IPS DF 6.9 (cell line): ENCODE results near the gene EGFL7.
A peak's percentile ranks its signal among the peaks of the same experiment; 100 is the strongest.

Source experiments
- DNase-seq: peaks from one replicate; pipeline ENCODE4 v3.0.0-alpha.2; 2013; ENCODE audit warnings: low read depth, low spot score
- H3K27ac ChIP-seq: one replicate; pipeline ENCODE4 v1.5.1; 2013; ENCODE audit warnings: low read length, control low read depth
- H3K27me3 ChIP-seq: 2 replicates; pipeline ENCODE4 v1.6.1; 2013; ENCODE audit warnings: mild to moderate bottlenecking, low read length; ENCODE audit not compliant: control insufficient read depth, insufficient read depth
- H3K36me3 ChIP-seq: 2 replicates; pipeline ENCODE4 v1.6.1; 2013; ENCODE audit warnings: low read length; ENCODE audit not compliant: control insufficient read depth, insufficient read depth
- H3K4me1 ChIP-seq: 2 replicates; pipeline ENCODE4 v1.6.1; 2013; ENCODE audit warnings: low read length; ENCODE audit not compliant: control insufficient read depth, insufficient read depth
- H3K4me3 ChIP-seq: 2 replicates; pipeline ENCODE4 v1.5.1; 2013; ENCODE audit warnings: mild to moderate bottlenecking, low read length
- H3K9me3 ChIP-seq: 2 replicates; pipeline ENCODE4 v1.6.1; 2013; ENCODE audit warnings: low read length, inconsistent platforms; ENCODE audit not compliant: control insufficient read depth, insufficient read depth
- WGBS: extraction: QIAGEN DNeasy Blood & Tissue Kit; methylation state at CpG from one replicate; pipeline ENCODE4 v1.1.7; 2013; ENCODE audit warnings: mixed read lengths, missing lambda C conversion rate; ENCODE audit not compliant: insufficient read length, insufficient coverage; 5-methylcytosine and 5-hydroxymethylcytosine counted together

The EGFL7 gene

GRCh38 chr9:136688274-136689107, 25.8 kb downstream of the EGFL7 start:
- Histone ChIP-seq H3K36me3 (no peaks in the 10 kb centered on the region; the same call in 1 of the 2 replicates), H3K4me1 (peaks cover 12% of the 10 kb centered on the region), H3K27ac (no peak overlapping the region), H3K4me3 (no peak overlapping the region; the same call in 1 of the 2 replicates), H3K27me3 (no peaks in the 10 kb centered on the region), H3K9me3 (no peaks in the 10 kb centered on the region)
- no CpG with 5 or more reads among the region's 21 CpGs for WGBS
- DNase-seq = no peak

- WGBS = no CpG with 5 or more reads among the region's 7 CpGs
- Histone ChIP-seq H3K4me3 (no peak overlapping the region), H3K36me3 (no peaks in the 10 kb centered on the region; the same call in 1 of the 2 replicates), H3K4me1 (peaks cover 12% of the 10 kb centered on the region), H3K27me3 (no peaks in the 10 kb centered on the region), H3K27ac (no peak overlapping the region), H3K9me3 (no peaks in the 10 kb centered on the region)
- no peak for DNase-seq
Measured at GRCh38 chr9:136689108-136689460, 26.4 kb downstream of the EGFL7 start.

- Histone ChIP-seq H3K27me3 (no peaks in the 10 kb centered on the region), H3K4me3 (no peak overlapping the region), H3K27ac (no peak overlapping the region), H3K36me3 (no peaks in the 10 kb centered on the region; the same call in 1 of the 2 replicates), H3K4me1 (peaks cover 16% of the 10 kb centered on the region), H3K9me3 (no peaks in the 10 kb centered on the region)
- no CpG with 5 or more reads among the region's 25 CpGs for WGBS
- no peak for DNase-seq
Measured at GRCh38 chr9:136690104-136690805, 27.5 kb downstream of the EGFL7 start.

GRCh38 chr9:136690806-136691261, 28.1 kb downstream of the EGFL7 start:
- Histone ChIP-seq H3K9me3 (no peaks in the 10 kb centered on the region), H3K4me3 (no peak overlapping the region), H3K4me1 (peaks cover 14% of the 10 kb centered on the region), H3K27ac (no peak overlapping the region), H3K27me3 (no peaks in the 10 kb centered on the region), H3K36me3 (no peaks in the 10 kb centered on the region; the same call in 1 of the 2 replicates)
- no CpG with 5 or more reads among the region's 15 CpGs for WGBS
- DNase-seq = no peak

GRCh38 chr9:136691316-136692184, 28.8 kb downstream of the EGFL7 start:
- no peak for DNase-seq
- Histone ChIP-seq H3K27me3 (no peaks in the 10 kb centered on the region), H3K9me3 (no peaks in the 10 kb centered on the region), H3K27ac (no peak overlapping the region), H3K4me1 (peaks cover 11% of the 10 kb centered on the region), H3K4me3 (no peak overlapping the region), H3K36me3 (no peaks in the 10 kb centered on the region)
- no CpG with 5 or more reads among the region's 29 CpGs for WGBS

GRCh38 chr9:136692185-136693134, 29.7 kb downstream of the EGFL7 start:
- no CpG with 5 or more reads among the region's 46 CpGs for WGBS
- peaks cover 14% of the 10 kb centered on the region for H3K4me1 ChIP-seq
- DNase-seq = no peak

GRCh38 chr9:136693135-136693489, 30.4 kb downstream of the EGFL7 start:
- Histone ChIP-seq H3K27ac (no peak overlapping the region), H3K4me3 (no peak overlapping the region), H3K27me3 (no peaks in the 10 kb centered on the region), H3K4me1 (peaks cover 13% of the 10 kb centered on the region), H3K36me3 (no peaks in the 10 kb centered on the region), H3K9me3 (no peaks in the 10 kb centered on the region)
- no CpG with 5 or more reads among the region's 14 CpGs for WGBS
- DNase-seq = no peak

More at GRCh38 chr9:136692185-136693134, 29.7 kb downstream of the EGFL7 start:
- no peaks in the 10 kb centered on the region for H3K9me3 ChIP-seq
- no peak overlapping the region for H3K4me3 ChIP-seq
- H3K27ac ChIP-seq = no peak overlapping the region
- H3K27me3 ChIP-seq = no peaks in the 10 kb centered on the region
- no peaks in the 10 kb centered on the region for H3K36me3 ChIP-seq

GRCh38 chr9:136693490-136694162, 30.9 kb downstream of the EGFL7 start:
- no peak overlapping the region for H3K27ac ChIP-seq
- H3K4me3 ChIP-seq = no peak overlapping the region
- H3K9me3 ChIP-seq = no peaks in the 10 kb centered on the region
- no peaks in the 10 kb centered on the region for H3K27me3 ChIP-seq
- DNase-seq = no peak
- no peaks in the 10 kb centered on the region for H3K36me3 ChIP-seq
- peaks cover 13% of the 10 kb centered on the region for H3K4me1 ChIP-seq
- no CpG with 5 or more reads among the region's 15 CpGs for WGBS

GRCh38 chr9:136694163-136694871, 31.6 kb downstream of the EGFL7 start:
- H3K36me3 ChIP-seq = no peaks in the 10 kb centered on the region
- no peak overlapping the region for H3K27ac ChIP-seq
- WGBS = no CpG with 5 or more reads among the region's 32 CpGs
- no peaks in the 10 kb centered on the region for H3K27me3 ChIP-seq
- peaks cover 13% of the 10 kb centered on the region for H3K4me1 ChIP-seq
- H3K9me3 ChIP-seq = no peaks in the 10 kb centered on the region
- peak; percentile 58 for DNase-seq
- H3K4me3 ChIP-seq = no peak overlapping the region
